ENCODE results near the gene TDRD15.

DNA sequence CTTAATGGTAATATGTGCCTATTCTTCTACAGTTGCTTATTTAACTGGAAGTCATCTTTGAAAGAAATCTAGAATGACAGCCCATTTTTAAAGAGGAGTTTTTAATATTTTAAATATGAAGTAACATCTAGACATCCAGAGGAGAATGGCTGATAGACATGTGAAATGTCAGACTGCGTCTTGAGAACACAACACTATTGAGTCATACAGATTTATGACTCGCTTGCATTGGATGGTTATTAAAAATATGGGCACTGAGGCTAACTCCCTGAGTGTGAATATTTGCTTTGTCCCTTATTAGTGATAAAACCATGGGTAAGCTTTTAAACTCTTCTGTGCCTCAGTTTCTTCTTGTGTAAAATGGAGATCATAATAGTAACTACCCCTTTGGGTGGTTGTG lies 22.9 kb downstream of the TDRD15 start:
- no peak for TF ChIP-seq CTCF (IDR thresholded peaks at IDR 0.05)
- TF ChIP-seq ELK1 (IDR thresholded peaks at IDR 0.05; ENCODE audit: low read depth, low read length): no peak
- no peak for TF ChIP-seq POLR2A (IDR thresholded peaks at IDR 0.05; ENCODE audit: low read length)
- no peak for TF ChIP-seq KDM5A (IDR thresholded peaks at IDR 0.05)
- TF ChIP-seq CHD2 (IDR thresholded peaks at IDR 0.05; ENCODE audit: low read length, partially characterized antibody): no peak
- no peak for TF ChIP-seq ESRRA (IDR thresholded peaks at IDR 0.05; ENCODE audit: borderline replicate concordance, low read length)
- TF ChIP-seq NR3C1 (IDR thresholded peaks at IDR 0.05): no peak
- TF ChIP-seq SMC3 (IDR thresholded peaks at IDR 0.05): no peak
